Pons (tissue), 1 donor: ENCODE data around the gene FRY.
A peak's percentile ranks its signal among the peaks of the same experiment; 100 is the strongest.

Source experiments
- DNase-seq: peaks from one replicate; pipeline ENCODE4 v3.0.0-alpha.2; 2016; ENCODE audit warnings: low spot score

Gene FRY

DNA sequence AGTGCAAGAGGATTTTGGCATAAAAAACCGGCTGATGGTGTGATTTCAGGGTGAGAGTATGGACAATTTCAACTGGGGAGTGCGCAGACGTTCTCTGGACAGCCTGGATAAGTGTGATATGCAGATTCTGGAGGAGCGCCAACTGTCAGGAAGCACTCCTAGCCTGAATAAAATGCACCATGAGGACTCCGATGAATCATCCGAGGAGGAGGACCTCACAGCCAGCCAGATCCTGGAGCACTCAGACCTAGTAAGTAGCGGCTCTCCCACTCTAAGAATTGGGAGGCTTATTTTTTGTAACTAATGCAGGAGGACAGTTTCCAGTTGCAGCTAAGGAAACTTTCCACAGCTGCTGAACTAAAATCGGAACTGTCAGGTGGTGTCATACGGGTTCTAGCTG is 230.0 kb downstream of the FRY start:
- peak; percentile 39 for DNase-seq

DNA sequence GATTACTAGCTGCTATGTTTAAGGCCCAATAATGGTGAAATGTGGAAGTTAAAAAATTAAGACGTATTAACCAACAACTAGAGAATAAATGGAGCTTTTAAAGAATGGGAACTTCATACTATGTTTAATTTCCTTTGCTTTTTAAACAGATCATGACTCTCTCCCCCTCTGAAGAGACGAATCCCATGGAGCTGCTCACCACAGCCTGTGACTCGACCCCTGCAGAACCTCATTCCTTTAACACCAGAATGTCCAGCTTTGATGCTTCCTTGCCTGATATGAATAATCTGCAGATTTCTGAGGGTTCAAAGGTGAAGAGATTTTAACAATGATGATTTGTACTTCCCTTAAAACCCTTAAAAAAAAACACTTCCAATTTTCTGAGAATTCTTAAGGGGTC is 230.6 kb downstream of the FRY start:
- DNase-seq: no peak

DNA sequence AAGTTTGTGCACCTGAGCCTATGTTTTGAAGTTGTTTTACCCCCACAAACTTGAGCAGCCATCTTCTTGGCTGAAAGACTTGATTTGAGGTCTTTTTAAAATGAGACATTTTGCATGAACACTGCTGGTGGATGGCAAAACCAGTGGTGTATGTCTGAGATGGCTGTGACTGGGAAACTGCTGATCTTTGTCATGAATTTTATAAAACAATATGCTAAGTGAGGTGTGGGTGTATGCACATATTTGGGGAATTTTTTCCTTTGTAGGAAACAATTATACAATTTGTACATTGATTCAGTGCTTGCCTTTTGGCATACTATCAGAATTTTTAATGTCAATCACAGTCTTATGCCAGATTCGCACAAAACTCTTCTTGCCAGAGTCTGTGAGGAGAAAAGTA is 231.0 kb downstream of the FRY start:
- no peak for DNase-seq

DNA sequence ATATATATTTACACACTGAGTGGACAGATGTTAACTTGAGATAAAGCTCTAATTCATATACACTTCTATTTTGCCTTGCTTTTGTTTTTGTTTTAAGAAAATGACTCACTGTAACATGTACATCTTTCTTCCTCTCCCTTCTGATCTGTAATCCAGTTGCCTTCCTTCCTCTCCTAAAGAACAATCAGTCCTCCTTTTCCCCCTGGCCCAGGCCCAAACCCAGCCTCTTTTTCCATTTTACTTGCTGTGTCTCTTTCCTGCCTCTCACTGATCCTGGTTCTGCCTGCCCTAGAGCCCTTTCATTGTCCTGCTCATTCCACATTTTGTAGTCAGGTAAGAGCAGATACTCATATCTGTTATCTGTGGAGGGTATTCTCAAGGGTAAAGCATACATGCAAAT is 232.8 kb downstream of the FRY start:
- DNase-seq: no peak

DNA sequence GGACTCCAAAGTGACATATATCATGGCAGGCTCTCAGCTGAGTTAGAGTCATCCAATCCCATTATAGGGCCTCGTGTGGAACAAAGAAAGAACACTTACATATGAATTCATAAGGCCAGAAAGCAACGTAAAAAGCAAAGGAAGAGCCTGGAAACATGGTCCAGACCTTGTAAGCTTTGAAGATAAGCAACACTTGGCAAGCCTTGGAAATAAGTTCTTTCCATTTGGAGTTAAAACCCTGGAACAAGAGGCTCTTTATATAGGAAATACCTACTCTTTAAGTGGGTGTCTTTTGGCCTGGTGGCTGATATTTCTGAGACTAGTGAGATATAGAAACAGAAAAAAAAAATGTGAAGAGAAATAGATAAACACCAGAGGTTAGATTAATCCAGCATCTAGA is 234.2 kb downstream of the FRY start:
- DNase-seq: no peak

DNA sequence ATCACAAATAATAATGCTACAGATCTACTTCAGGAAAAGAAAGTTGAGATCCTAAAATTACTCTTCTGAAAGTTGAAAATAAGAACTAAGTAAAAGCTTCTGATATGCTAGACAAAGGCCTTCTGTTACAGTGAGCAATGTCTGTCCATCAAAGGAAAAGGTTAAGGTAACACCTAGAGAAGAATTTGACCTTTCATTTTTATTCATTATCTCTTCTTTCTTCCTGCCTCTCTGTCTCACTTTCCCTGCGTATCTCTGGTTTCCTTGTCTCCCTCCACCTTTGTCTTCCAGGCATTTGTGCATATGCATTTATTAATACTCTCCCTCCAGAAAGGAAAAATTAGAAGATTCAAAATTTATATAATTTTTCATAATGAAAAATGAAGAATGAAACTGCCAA is 234.6 kb downstream of the FRY start:
- no peak for DNase-seq

DNA sequence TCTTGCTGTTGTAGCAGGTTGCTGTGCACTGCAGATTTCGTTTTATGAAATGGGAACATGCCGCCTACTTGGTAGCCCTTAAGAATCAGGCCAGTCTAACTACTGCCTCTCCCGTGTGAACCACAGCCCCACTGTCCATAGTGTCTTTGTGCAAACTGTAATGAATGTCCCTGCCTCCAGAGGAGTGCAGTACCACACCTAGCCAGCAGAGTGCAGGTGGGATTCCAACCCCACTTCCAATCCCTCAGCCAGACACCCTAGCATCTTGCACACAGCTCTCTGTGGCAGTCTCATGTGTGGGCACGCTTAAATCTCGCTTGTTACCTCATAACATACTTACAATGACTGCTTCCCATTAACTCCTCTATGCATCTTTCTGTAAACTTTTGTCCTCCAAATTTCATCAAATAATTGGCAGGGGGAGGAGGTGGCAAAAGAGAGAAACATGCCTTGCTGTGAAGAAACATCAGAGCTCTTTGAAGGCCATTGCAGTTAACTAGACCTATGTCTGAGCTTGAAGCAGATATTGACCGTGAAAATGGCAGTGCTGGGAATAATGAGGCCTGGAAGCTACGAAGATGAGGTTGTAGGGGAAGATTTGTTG is 236.4 kb downstream of the FRY start:
- no peak for DNase-seq

DNA sequence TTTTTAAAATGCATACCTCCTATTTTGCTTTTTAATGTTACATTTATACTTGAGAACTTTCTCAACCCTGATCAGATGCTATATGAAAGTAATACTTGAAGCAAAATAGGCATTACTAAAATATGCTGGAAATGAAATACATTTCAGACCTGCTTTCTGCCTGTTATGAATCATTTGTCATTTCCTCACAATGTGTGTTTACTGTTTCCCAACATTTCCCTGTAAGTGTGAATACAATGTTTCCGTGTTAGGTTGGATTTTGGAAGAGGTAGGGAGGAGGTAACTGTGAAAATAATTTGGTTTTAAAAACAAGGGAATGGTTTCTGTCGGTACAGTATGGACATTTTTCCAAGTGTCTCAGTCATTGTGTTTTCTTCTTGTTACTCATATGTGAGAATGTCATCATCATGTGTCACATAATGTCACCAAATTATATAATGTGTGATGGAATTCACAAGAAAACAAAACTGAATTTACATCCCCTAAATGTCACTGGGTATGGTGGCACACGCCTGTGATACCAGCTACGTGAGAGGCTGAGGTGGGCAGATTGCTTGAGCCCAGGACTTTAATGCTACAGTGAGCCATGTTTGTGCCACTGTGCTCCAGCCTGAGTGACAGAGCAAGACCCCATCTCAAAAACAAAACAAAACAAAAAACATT is 240.6 kb downstream of the FRY start:
- DNase-seq: no peak

DNA sequence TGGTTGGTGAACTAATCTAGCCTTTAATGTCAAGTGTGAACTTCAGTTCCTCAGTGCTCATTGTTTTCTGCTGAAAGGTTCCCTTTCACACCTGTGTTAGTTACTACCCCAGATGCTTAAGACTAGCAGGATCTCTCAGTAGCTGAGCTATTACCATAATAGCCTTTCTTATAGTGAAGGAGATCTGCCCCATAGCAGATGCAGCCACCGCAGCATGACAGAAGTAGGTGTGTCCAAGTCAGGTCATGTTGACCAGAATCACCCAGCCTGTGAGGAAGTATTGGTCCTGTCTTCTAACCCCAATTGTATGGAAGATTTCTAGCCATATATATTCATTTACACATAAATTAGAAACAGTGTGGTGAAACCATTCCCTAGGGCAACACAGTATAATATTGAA is 246.3 kb downstream of the FRY start:
- DNase-seq: no peak

DNA sequence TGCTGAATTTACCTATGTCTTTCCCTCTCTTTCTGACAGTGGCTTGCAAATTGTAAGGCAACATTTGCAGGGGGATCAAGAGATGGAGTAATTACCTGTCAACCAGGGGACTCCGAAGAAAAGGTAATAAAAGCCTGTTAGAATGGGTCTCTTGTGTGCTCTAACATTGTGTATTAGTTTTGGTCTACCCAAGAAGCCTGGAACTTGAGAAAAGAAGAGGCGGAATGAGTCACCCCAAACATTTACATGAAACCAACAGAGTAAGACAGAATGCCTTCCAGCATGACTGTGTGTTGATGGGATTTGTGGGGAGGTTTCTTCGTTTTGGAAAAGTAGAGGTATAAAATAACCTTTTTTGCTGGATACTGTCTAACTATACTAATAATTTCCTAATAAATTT is 246.9 kb downstream of the FRY start:
- no peak for DNase-seq

DNA sequence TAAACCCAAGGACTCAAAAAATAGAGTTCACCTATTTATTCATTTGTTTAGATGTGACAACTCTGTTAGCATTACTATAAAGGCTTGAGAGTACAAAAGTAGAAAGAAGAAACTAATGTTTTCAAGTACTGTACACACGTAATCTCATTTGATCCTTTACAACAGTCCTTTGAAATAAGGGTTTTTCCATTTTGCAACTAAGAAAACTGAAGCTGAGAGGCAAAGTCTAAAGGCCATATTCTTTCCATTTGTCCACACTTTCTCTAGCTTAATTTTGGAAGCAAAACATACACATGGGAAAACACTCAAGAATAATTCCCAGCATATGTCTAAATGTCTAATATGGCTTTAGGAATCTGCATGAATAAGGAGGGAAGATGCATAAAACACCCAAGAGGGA is 249.5 kb downstream of the FRY start:
- DNase-seq: no peak

DNA sequence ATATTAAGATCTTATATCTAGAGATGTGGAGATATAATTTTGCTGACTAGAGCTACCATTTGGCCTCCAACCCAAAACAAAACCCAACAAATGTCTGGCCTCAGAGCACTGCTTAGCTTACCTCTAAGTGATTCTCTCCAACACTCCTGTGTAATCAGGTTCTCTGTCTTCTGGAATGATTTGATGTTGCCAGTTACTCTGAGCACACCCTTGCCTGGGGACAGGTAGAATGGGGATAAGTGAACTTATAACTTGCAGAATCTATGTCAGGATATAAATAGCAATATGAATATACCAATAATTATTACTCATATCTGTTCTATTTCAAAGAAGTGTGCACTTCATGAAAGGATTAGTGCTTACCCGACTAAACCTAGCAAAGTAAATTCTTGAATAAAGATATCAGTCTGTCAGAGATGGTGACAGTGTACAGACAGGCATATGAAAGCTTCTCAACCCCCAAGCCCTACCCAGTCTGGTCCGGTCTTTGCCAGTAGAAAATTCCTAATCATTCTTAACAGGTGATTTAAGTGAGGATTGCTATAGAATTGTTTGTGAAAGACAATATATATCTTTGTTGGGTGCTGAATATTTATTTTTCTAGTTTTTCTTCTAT is 250.6 kb downstream of the FRY start:
- no peak for DNase-seq

DNA sequence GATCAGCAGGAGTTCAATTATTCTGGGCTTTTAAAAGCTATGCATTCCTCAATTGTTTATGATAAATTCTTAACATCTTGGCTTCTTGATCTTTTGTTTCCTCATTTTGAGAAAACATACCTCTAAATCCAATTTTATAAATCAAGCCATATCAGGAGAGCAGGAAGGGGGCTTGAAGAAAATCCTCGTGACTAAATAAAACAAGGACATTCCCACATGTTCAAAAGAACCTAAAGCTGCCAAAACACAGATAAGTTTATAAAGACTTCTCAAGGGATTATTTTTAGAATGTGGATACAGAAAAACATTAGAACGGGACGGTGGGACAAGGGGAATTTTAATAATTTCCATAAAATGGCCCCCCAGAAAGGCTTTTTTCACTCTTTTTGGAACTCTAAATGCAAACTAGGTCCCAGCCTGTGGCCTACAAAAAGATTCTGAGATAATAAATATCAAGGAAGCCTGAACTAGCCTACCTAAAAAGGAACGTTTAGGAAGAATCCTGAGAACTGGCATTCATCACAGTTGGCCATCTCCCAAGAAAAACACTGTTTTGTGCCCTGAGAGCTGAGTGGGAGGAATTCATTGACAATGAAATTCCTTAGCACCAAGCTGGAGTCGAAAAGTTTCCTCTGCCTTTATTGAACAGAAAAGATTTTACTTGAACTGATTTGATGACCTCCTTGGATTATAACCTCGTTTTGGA is 253.5 kb downstream of the FRY start:
- peak; percentile 40 for DNase-seq

DNA sequence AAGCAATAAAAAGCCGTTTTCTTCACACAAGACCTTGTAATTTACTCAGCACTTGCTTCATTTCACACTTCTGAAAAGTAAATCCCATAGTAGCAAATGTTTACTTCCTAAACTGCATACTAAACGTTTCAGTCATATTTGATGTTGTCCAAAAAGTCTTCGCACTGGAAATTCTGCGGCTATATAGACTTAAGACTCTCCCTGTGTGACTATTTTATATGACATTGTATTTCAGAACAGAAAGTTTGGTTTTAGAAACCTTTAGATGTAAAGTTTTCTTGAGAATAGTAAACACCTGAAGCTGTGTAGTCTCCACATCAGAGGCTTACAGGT is 254.0 kb downstream of the FRY start:
- DNase-seq: no peak

DNA sequence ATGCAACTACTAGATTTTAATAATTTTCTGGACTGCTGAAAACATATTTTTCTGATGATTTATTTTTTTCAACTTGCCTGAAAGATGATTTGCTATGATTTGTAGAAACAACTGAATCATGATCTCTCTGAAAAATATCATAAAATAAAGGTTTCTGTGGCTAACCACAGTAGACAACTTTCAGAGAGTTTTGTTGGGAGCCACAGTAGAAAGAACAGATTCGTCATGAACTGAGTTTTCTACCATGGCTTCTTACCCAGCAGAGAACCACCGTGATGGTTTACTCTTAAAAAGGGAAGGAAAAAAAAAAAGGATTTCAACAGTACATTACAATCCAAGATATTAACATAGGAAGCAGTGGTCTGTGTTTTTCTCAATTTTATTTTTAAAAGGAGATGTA is 265.6 kb downstream of the FRY start:
- no peak for DNase-seq

DNA sequence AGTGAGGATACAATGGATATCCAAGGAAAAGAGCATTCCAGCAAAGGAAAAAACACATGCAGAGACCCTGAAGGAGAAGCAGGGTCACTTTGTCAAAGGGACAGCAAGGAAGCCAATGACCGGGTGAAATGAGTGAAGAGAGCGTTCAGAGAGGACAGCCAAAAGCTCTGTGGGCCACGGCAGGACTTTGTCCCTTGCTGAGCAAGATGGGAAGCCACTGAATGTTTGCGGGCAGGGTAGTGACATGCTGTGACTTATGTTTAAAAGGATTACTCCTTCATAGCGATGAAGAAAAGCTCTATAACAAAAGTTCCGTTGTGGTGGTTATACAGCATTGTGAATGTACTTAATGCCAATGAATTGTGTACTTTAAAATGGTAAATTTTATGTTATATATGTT is 267.1 kb downstream of the FRY start:
- no peak for DNase-seq

DNA sequence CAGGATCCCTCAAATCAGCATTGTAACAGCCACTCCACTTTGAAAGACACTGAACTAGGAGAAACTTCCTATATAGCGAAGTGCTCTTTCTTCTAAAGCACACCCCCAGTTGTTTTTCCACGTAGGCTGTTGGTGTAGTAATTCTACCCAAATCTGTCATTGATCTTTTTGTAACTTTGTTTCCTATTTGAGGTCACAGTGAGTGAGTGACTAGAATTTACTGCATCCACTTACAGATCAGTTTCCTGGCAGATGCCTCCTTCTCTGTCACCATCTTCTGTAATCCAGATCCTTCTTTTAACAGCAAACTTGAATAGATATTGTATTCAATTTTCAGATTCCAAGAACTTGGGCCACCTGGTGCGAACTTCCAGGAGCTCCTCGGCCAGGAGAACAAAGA is 268.3 kb downstream of the FRY start:
- DNase-seq: no peak

DNA sequence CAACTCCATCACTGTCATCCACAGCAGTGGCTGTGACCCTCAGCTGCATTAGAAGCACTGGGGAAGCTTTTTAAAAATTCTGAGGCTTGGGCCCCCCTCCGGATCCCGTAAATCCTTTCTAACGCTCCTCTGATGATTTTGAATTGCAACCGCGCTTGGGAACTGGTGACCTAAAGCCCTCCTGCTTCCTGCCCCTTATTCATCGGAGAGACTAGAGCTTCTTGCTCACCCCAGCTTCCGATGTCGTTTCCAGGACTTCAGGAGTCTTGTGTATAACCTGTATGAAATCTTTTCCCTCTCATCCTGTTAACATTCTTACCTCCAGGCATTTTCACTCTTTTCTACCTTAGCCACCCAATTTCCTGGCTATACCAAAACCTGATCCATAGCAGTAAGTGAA is 268.8 kb downstream of the FRY start:
- DNase-seq: no peak

DNA sequence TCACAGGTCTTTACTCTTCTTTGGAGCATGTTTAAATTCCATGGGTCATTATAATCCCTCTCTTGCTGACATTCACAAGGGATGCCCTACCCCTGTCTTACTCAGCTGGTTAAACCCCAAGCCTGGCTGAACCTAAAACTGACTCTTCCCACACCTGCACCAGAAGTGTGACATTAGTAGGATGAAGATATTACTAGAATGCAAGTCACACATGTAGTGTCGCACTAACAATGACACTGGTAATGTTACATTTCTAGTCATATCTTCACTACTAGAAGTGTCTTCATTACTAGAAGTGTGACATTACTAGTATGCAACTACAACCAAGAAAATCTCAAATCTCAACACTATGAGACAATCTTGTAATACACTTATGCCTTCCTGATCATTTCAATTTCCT is 269.3 kb downstream of the FRY start:
- no peak for DNase-seq

DNA sequence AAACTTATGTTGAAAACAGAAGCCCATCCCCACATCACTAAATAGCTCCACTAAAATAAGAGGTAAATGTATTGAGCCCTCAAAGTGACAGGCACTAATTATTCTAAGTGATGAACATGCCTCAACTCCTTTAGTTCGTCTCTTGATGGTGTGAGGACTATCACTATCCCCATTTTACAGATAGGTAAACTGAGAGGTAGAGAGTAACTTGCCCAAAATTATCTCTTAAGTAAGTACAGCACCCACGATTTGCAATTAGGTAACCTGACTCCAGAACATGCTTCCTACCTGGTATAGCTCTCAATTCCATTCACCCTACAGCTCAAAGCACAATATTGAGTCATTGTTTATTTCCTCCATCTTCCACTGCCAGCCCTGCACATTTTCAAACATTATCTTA is 270.9 kb downstream of the FRY start:
- no peak for DNase-seq

DNA sequence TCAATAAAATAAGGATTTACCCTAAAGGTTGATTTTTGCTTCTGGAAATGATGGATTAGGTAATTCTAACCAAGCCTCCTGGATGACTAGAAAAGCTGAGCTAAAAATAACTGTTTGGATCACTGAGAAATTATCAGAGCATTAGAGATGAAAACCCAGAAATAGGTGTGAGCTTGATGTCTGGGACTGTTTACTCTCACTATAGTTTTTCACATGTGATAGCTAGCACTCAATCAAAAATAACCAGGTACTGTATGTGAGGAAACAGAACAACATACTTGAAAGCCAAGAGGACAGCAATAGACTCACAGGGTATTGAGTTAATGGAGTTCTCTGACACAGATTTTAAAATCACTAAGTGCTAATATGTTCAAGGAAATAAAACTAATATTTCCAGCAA is 274.1 kb downstream of the FRY start:
- no peak for DNase-seq

DNA sequence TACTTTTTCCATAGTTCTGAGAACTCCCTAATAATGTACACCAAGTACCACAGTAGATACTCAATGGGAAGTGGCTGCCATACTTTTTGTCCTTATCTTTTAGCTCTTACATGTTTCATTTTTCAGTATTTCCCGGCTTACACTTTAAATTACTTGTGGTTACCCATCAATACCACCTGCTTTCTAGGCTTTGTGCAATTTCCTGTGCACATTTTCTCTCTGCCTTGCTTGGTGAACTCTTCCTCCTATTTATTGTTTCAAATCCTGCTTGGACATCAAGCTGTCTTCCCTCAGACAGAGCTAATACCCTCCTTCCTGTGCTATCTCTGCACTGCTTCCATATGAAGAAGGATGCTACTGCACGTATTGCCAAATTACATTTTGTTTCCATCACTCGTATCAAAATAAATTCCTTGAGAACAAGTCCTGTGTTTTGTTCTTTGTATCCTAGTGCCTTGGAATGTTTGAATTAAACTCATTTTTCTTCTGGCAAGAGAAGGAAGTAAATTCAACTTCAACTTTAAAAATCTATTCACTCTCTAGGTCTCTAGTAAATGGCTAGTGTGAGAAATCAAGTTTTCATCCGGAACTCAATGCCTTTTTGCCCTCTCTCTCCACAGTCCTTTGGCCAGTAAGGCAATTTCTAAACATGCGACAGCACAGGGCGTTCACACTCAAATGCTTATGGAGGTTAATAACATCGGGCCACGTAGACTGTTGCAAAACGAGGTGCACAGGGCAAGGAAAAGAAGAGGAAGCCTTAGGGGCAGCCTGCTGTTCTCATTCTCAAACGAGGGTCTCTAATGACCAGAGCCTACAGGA is 277.9 kb downstream of the FRY start:
- no peak for DNase-seq
